GM23248 (cell line): ENCODE measurements around the gene RIPOR3. TPM values are rescaled to one million over a fixed set of nuclear protein-coding genes. Genes with fewer than 3 reads are reported as not detected.
A peak's percentile ranks its signal among the peaks of the same experiment; 100 is the strongest.

ENCODE experiments used
- DNase-seq: peaks from one replicate; pipeline ENCODE4 v3.0.0-alpha.2; 2015
- H2AFZ ChIP-seq: fragments of 200-600 bp; sonication (generic); 2 replicates; pipeline ENCODE4 v1.6.1; 2016; ENCODE audit warnings: antibody characterized with exemption
- H3F3A ChIP-seq: fragments of 200-600 bp; sonication (generic); 2 replicates; pipeline ENCODE4 v1.6.1; 2016; ENCODE audit warnings: mild to moderate bottlenecking, antibody characterized with exemption, mixed run types; ENCODE audit not compliant: insufficient read depth
- H3K27ac ChIP-seq: fragments of 200-600 bp; sonication (generic); 2 replicates; pipeline ENCODE4 v1.5.1; 2016; ENCODE audit warnings: mild to moderate bottlenecking
- H3K27me3 ChIP-seq: fragments of 200-600 bp; sonication (generic); replicated peaks from 2 replicates; pipeline ENCODE4 v1.6.1; 2016; ENCODE audit warnings: mild to moderate bottlenecking; ENCODE audit not compliant: insufficient read depth
- H3K36me3 ChIP-seq: fragments of 200-600 bp; sonication (generic); 2 replicates; pipeline ENCODE4 v1.6.1; 2016; ENCODE audit warnings: low read depth, mild to moderate bottlenecking
- H3K4me1 ChIP-seq: fragments of 200-600 bp; sonication (generic); 2 replicates; pipeline ENCODE4 v1.6.1; 2016; ENCODE audit warnings: mild to moderate bottlenecking; ENCODE audit not compliant: insufficient read depth
- H3K4me2 ChIP-seq: fragments of 200-600 bp; sonication (generic); one replicate; pipeline ENCODE4 v1.6.1; 2016; ENCODE audit warnings: mild to moderate bottlenecking; ENCODE audit not compliant: unreplicated experiment
- H3K4me3 ChIP-seq: fragments of 200-600 bp; sonication (generic); 2 replicates; pipeline ENCODE4 v1.5.1; 2016; ENCODE audit warnings: mild to moderate bottlenecking
- H3K79me2 ChIP-seq: fragments of 200-600 bp; sonication (generic); 2 replicates; pipeline ENCODE4 v1.6.1; 2016; ENCODE audit warnings: mild to moderate bottlenecking; ENCODE audit not compliant: insufficient read depth
- H3K9ac ChIP-seq: fragments of 200-600 bp; sonication (generic); 2 replicates; pipeline ENCODE4 v1.6.1; 2016; ENCODE audit warnings: mild to moderate bottlenecking
- H3K9me2 ChIP-seq: fragments of 200-600 bp; sonication (generic); 2 replicates; pipeline ENCODE4 v1.6.1; 2016; ENCODE audit warnings: mixed run types, mild to moderate bottlenecking, moderate library complexity; ENCODE audit not compliant: insufficient read depth
- H3K9me3 ChIP-seq: fragments of 200-600 bp; sonication (generic); one replicate; pipeline ENCODE4 v1.6.1; 2017; ENCODE audit warnings: low read depth
- H4K20me1 ChIP-seq: fragments of 200-600 bp; sonication (generic); 2 replicates; pipeline ENCODE4 v1.6.0; 2016; ENCODE audit not compliant: insufficient read depth
- EZH2 ChIP-seq: fragments of 200-600 bp; sonication (generic); IDR thresholded peaks from 2 replicates; pipeline ENCODE4 v1.6.1; 2018; ENCODE audit warnings: antibody characterized with exemption, mild to moderate bottlenecking; ENCODE audit not compliant: insufficient read depth, poor library complexity, severe bottlenecking
- EZH2phosphoT487 ChIP-seq: fragments of 200-600 bp; sonication (generic); IDR thresholded peaks from 2 replicates; pipeline ENCODE4 v1.6.1; 2018; ENCODE audit warnings: antibody characterized with exemption, moderate library complexity, mild to moderate bottlenecking, low read depth; ENCODE audit not compliant: insufficient read depth
- WGBS, 2 experiments: methylation state at CpG; one replicate each; pipeline ENCODE4 v1.1.6; 2015 to 2017; ENCODE audit warnings: low lambda C conversion rate in 2 of 2, low coverage in 1 of 2; ENCODE audit errors: missing lambda C conversion rate in 2 of 2; 5-methylcytosine and 5-hydroxymethylcytosine counted together
- in situ Hi-C: fragments of 300-500 bp; cut with MboI; formaldehyde crosslinking; loops from 2 replicates; pipeline ENCODE4 v1.15.0; 2020
- polyA plus RNA-seq: library from polyadenylated mRNA; unstranded; fragments of >200 nt; fragmentation: Nextera tagmentation; extraction: Ambion mirVana; gene quantifications from 2 replicates; pipeline ENCODE4 v1.2.1, GENCODE V29; 2016
- total RNA-seq: library from RNA; depleted of rRNA; stranded (reverse); fragments of >200 nt; shearing (Covaris generic); gene quantifications from 2 replicates; pipeline ENCODE4 v1.2.3, GENCODE V29; 2014

Gene RIPOR3
- total and polyA plus RNA-seq, 2 experiments from 2014 or later: 0.49 TPM; not detected in 1

DNA sequence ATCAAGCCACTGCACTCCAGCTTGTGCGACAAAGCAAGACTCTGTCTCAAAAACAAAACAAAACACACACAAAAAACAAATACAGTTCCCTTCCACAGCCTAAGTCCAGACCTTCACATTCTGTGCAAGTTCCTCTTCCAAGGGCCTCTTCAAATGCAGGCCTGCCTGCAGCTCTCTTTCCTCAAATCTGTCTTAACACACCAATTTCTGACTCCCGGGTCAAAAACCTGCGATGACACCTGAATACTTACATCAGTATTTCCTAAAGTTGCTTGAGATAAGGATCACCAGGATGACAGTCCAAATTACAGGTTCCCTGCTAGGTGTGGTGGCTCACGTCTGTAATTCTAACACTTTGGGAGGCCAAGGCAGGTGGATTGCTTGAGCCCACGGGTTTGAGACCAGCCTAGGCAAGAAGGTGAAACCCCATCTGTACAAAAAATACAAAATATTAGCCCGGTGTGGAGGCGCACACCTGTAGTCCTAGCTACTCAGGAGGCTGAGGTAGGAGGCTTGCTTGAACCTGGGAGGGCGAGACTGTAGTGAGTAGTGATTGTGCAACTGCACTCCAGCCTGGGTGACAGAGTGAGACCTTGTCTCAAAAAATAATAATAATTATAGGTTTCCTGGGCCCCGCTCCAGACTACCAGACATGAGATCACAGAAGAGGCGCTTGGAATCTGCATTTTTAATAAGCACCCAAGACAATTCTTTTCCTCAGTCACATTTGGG lies 31.2 kb upstream of the RIPOR3 start:
- Histone ChIP-seq H3F3A (peaks cover 17% of the 10 kb centered on the region), H3K4me3 (no peak overlapping the region), H3K27ac (no peak overlapping the region), H3K27me3 (no peaks in the 10 kb centered on the region), H3K4me1 (peaks cover 23% of the 10 kb centered on the region), H3K79me2 (no peaks in the 10 kb centered on the region), H4K20me1 (no peaks in the 10 kb centered on the region), H3K4me2 (no peak overlapping the region), H2AFZ (0 out of 2 replicates have a peak overlapping the region, but pooled peaks have one; percentile 7), H3K9me3 (no peaks in the 10 kb centered on the region), H3K9me2 (no peaks in the 10 kb centered on the region), H3K36me3 (no peaks in the 10 kb centered on the region), H3K9ac (no peak overlapping the region)
- DNase-seq: no peak
- in situ Hi-C loops: no loop called here
- WGBS, 2 experiments: 95 to 99% methylated on average over 10 of the region's 10 CpGs
- no peak for TF ChIP-seq EZH2phosphoT487
- TF ChIP-seq EZH2: no peak

DNA sequence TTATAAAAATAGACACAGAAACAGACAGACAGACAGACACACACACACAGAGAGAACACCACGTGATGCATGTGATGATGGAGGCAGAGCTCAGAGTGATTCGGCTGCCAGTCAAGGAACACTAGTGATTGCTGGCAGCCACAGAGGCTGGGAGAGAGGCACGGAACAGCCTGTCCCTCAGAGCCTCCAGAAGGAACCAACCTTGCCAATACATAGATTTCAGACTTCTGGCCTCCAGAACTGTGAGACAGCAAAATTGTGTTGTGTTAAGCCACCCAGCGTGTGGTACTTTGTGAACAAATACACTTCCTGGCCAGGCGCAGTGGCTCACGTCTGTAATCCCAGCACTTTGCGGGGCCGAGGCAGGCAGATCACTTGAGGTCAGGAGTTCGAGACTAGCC lies 30.5 kb upstream of the RIPOR3 start:
- Histone ChIP-seq H3K27me3 (no peaks in the 10 kb centered on the region), H2AFZ (0 out of 2 replicates have a peak overlapping the region, but pooled peaks have one; percentile 7), H3K9me3 (no peaks in the 10 kb centered on the region), H3K9me2 (no peaks in the 10 kb centered on the region), H3K4me2 (no peak overlapping the region), H3K27ac (no peak overlapping the region), H3K4me3 (no peak overlapping the region), H3K36me3 (no peaks in the 10 kb centered on the region), H3K9ac (no peak overlapping the region), H3F3A (peaks cover 10% of the 10 kb centered on the region), H3K4me1 (peaks cover 23% of the 10 kb centered on the region), H4K20me1 (no peaks in the 10 kb centered on the region), H3K79me2 (no peaks in the 10 kb centered on the region)
- 47 to 52% methylated on average over 9 of the region's 9 CpGs for WGBS, 2 experiments
- peak; percentile 34 for DNase-seq
- TF ChIP-seq EZH2 (no peak), EZH2phosphoT487 (no peak)
- in situ Hi-C loops: no loop called here

DNA sequence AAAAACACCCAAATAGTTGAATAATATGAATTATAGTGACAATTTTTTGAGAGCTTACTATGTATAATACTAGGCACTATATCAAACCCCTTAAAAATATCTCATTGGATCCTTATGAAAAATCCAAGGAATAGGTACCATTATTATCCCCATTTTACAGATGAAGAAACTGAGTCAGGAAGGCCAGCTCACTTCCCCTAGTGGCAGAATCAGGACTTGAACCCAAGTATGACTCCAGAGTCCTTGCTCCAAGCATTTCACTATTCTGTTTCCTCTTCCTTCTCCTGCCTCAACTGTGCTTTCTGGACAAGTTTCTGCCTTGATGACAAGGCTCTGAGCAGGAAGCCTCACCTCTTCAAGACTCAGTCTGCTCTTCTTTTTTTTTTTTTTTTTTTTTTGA lies 29.2 kb upstream of the RIPOR3 start:
- Histone ChIP-seq H3K4me2 (no peak overlapping the region), H3K9ac (no peak overlapping the region), H3K4me3 (no peak overlapping the region), H3K9me2 (no peaks in the 10 kb centered on the region), H4K20me1 (no peaks in the 10 kb centered on the region), H2AFZ (no peak overlapping the region), H3K79me2 (no peaks in the 10 kb centered on the region), H3K36me3 (no peaks in the 10 kb centered on the region), H3F3A (peaks cover 9% of the 10 kb centered on the region), H3K27ac (no peak overlapping the region), H3K27me3 (no peaks in the 10 kb centered on the region), H3K9me3 (no peaks in the 10 kb centered on the region), H3K4me1 (peaks cover 13% of the 10 kb centered on the region)
- in situ Hi-C loops: no loop called here
- DNase-seq: no peak
- TF ChIP-seq EZH2 (no peak), EZH2phosphoT487 (no peak)

DNA sequence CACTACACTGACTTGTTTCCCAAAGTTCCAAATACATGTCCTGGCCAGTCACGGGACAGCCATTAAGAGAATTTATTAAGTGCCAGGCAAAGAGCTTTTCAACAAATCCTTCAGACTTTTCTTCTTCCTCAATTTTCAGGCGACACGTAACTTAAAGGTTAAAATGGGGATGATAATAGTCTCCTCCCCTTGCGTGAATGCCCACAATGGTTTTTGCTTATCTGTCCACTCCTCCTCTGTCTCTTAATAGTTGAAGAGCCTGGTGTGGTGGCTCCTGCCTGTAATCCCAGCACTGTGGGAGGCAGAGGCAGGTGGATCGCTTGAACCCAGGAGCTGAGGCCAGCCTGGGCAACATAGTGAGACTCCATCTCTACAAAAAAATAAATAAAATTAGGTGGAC lies 28.7 kb upstream of the RIPOR3 start:
- no peak overlapping the region for H3K27ac ChIP-seq
- no peaks in the 10 kb centered on the region for H3K27me3 ChIP-seq
- no peaks in the 10 kb centered on the region for H3K9me2 ChIP-seq
- no peak for DNase-seq
- no peak overlapping the region for H3K4me2 ChIP-seq
- H3K79me2 ChIP-seq: no peaks in the 10 kb centered on the region
- no peaks in the 10 kb centered on the region for H3K9me3 ChIP-seq
- TF ChIP-seq EZH2: no peak
- H3K4me3 ChIP-seq: no peak overlapping the region
- H4K20me1 ChIP-seq: no peaks in the 10 kb centered on the region
- peaks cover 8% of the 10 kb centered on the region for H3K4me1 ChIP-seq
- 66% methylated on average over 5 of the region's 5 CpGs for WGBS, 2 experiments
- in situ Hi-C loops: no loop called here
- H2AFZ ChIP-seq: no peak overlapping the region
- H3F3A ChIP-seq: peaks cover 4% of the 10 kb centered on the region; the same call in 1 of the 2 replicates
- H3K9ac ChIP-seq: no peak overlapping the region
- H3K36me3 ChIP-seq: no peaks in the 10 kb centered on the region

DNA sequence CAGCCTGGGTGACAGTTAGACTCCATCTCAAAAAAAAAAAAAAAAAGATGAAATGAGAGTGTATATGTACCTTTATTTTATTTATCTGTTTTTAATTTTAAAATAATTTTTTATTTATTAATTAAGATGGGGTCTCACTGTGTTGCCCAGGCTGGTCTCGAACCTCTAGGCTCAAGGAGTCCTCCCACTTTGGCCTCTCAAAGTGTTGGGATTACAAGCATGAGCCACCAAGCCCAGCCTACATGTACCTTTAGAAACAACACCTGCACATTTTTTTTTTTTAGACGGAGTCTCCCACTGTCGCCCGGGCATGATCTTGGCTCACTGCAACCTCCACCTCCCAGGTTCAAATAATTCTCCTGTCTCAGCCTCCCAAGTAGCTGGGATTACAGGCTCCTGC lies 28.0 kb upstream of the RIPOR3 start:
- in situ Hi-C loops: no loop called here

More for the DNA sequence above, 28.0 kb upstream of the RIPOR3 start:
- TF ChIP-seq EZH2phosphoT487 (no peak), EZH2 (no peak)
- H4K20me1 ChIP-seq: no peaks in the 10 kb centered on the region
- no peaks in the 10 kb centered on the region for H3K27me3 ChIP-seq
- no peak overlapping the region for H2AFZ ChIP-seq
- no peaks in the 10 kb centered on the region for H3K36me3 ChIP-seq
- peaks cover 4% of the 10 kb centered on the region for H3K4me1 ChIP-seq
- H3F3A ChIP-seq: no peaks in the 10 kb centered on the region
- H3K9me3 ChIP-seq: no peaks in the 10 kb centered on the region
- H3K4me2 ChIP-seq: no peak overlapping the region
- no peaks in the 10 kb centered on the region for H3K79me2 ChIP-seq
- no peak overlapping the region for H3K4me3 ChIP-seq
- H3K9ac ChIP-seq: no peak overlapping the region
- H3K27ac ChIP-seq: no peak overlapping the region
- DNase-seq: no peak
- no peaks in the 10 kb centered on the region for H3K9me2 ChIP-seq
- 90 to 96% methylated on average over 4 of the region's 4 CpGs for WGBS, 2 experiments
